IPS-18a (cell line): ENCODE measurements around the gene KNSTRN.

Experiments used
- H3K27ac ChIP-seq: one replicate; pipeline ENCODE4 v1.5.1; 2013; ENCODE audit warnings: low read length
- H3K27me3 ChIP-seq: one replicate; pipeline ENCODE4 v1.6.1; 2013; ENCODE audit warnings: mild to moderate bottlenecking, low read length; ENCODE audit not compliant: control insufficient read depth, insufficient read depth
- H3K36me3 ChIP-seq: one replicate; pipeline ENCODE4 v1.6.1; 2013; ENCODE audit warnings: low read depth, low read length; ENCODE audit not compliant: control insufficient read depth
- H3K4me1 ChIP-seq: one replicate; pipeline ENCODE4 v1.6.1; 2013; ENCODE audit warnings: low read depth, low read length; ENCODE audit not compliant: control insufficient read depth
- H3K4me3 ChIP-seq: one replicate; pipeline ENCODE4 v1.5.1; 2013; ENCODE audit warnings: low read length
- H3K9ac ChIP-seq: one replicate; pipeline ENCODE4 v1.6.1; 2013; ENCODE audit warnings: mild to moderate bottlenecking, low read length, moderate library complexity
- H3K9me3 ChIP-seq: one replicate; pipeline ENCODE4 v1.6.1; 2013; ENCODE audit warnings: low read depth, low read length; ENCODE audit not compliant: control insufficient read depth

Gene KNSTRN

GRCh38 chr15:40382580-40383456 is at the start of gene KNSTRN:
KNSTRN (plus strand) TSS chr15:40382721; CDS start chr15:40382836, 115 bp downstream.
- peak within 1 kb of the TSS; percentile 77 for H3K9ac ChIP-seq
- H3K36me3 ChIP-seq = peaks cover 17% of the 10 kb centered on the region
- H3K9me3 ChIP-seq = no peaks in the 10 kb centered on the region
- H3K4me1 ChIP-seq = peaks cover 3% of the 10 kb centered on the region
- no peaks in the 10 kb centered on the region for H3K27me3 ChIP-seq
- peak within 1 kb of the TSS; percentile 87 for H3K27ac ChIP-seq
- H3K4me3 ChIP-seq = peak within 1 kb of the TSS; percentile 87

- Histone ChIP-seq H3K9ac (no peak overlapping the region), H3K4me1 (peaks cover 1% of the 10 kb centered on the region), H3K27ac (no peak overlapping the region)
These were observed 48.5 kb upstream of the KNSTRN start for GRCh38 chr15:40333922-40334492.

GRCh38 chr15:40334541-40334940 is 48.0 kb upstream of the KNSTRN start:
- Histone ChIP-seq H3K4me3 (no peak overlapping the region), H3K9me3 (no peaks in the 10 kb centered on the region), H3K27ac (no peak overlapping the region), H3K27me3 (peaks cover 6% of the 10 kb centered on the region), H3K9ac (no peak overlapping the region), H3K4me1 (no peaks in the 10 kb centered on the region), H3K36me3 (no peaks in the 10 kb centered on the region)

More at GRCh38 chr15:40333922-40334492, 48.5 kb upstream of the KNSTRN start:
- peaks cover 6% of the 10 kb centered on the region for H3K27me3 ChIP-seq
- no peaks in the 10 kb centered on the region for H3K36me3 ChIP-seq
- H3K9me3 ChIP-seq = no peaks in the 10 kb centered on the region
- no peak overlapping the region for H3K4me3 ChIP-seq

- Histone ChIP-seq H3K9me3 (no peaks in the 10 kb centered on the region), H3K27ac (no peak overlapping the region), H3K4me1 (no peaks in the 10 kb centered on the region), H3K27me3 (peaks cover 6% of the 10 kb centered on the region), H3K9ac (no peak overlapping the region), H3K4me3 (no peak overlapping the region), H3K36me3 (no peaks in the 10 kb centered on the region)
These were observed 47.4 kb upstream of the KNSTRN start for GRCh38 chr15:40334941-40335795.

GRCh38 chr15:40335938-40336743 is 46.4 kb upstream of the KNSTRN start:
- Histone ChIP-seq H3K27me3 (peaks cover 6% of the 10 kb centered on the region), H3K4me1 (no peaks in the 10 kb centered on the region), H3K4me3 (no peak overlapping the region), H3K9me3 (no peaks in the 10 kb centered on the region), H3K36me3 (no peaks in the 10 kb centered on the region), H3K9ac (no peak overlapping the region), H3K27ac (no peak overlapping the region)

- Histone ChIP-seq H3K9me3 (no peaks in the 10 kb centered on the region), H3K27ac (no peak overlapping the region), H3K9ac (no peak overlapping the region), H3K4me3 (no peak overlapping the region), H3K27me3 (peaks cover 6% of the 10 kb centered on the region), H3K4me1 (no peaks in the 10 kb centered on the region), H3K36me3 (no peaks in the 10 kb centered on the region)
These were observed 45.8 kb upstream of the KNSTRN start for GRCh38 chr15:40336744-40337122.

GRCh38 chr15:40337597-40337996 is 44.9 kb upstream of the KNSTRN start:
- Histone ChIP-seq H3K9ac (no peak overlapping the region), H3K4me3 (no peak overlapping the region)

GRCh38 chr15:40338041-40338657 is 44.4 kb upstream of the KNSTRN start:
- H3K27me3 ChIP-seq = peaks cover 6% of the 10 kb centered on the region
- H3K4me1 ChIP-seq = no peaks in the 10 kb centered on the region
- no peak overlapping the region for H3K27ac ChIP-seq
- H3K9me3 ChIP-seq = no peaks in the 10 kb centered on the region
- no peaks in the 10 kb centered on the region for H3K36me3 ChIP-seq
- no peak overlapping the region for H3K4me3 ChIP-seq
- no peak overlapping the region for H3K9ac ChIP-seq

More at GRCh38 chr15:40337597-40337996, 44.9 kb upstream of the KNSTRN start:
- Histone ChIP-seq H3K36me3 (no peaks in the 10 kb centered on the region), H3K27me3 (peaks cover 6% of the 10 kb centered on the region), H3K9me3 (no peaks in the 10 kb centered on the region), H3K27ac (no peak overlapping the region), H3K4me1 (no peaks in the 10 kb centered on the region)

- H3K27me3 ChIP-seq = peaks cover 6% of the 10 kb centered on the region
- no peaks in the 10 kb centered on the region for H3K36me3 ChIP-seq
- H3K27ac ChIP-seq = no peak overlapping the region
- no peak overlapping the region for H3K4me3 ChIP-seq
- no peak overlapping the region for H3K9ac ChIP-seq
- no peaks in the 10 kb centered on the region for H3K4me1 ChIP-seq
- no peaks in the 10 kb centered on the region for H3K9me3 ChIP-seq
These were observed 43.5 kb upstream of the KNSTRN start for GRCh38 chr15:40338921-40339620.

GRCh38 chr15:40339621-40339945 is 42.9 kb upstream of the KNSTRN start:
- no peaks in the 10 kb centered on the region for H3K36me3 ChIP-seq
- H3K9me3 ChIP-seq = no peaks in the 10 kb centered on the region
- no peak overlapping the region for H3K27ac ChIP-seq
- no peak overlapping the region for H3K9ac ChIP-seq
- H3K27me3 ChIP-seq = peaks cover 6% of the 10 kb centered on the region
- no peaks in the 10 kb centered on the region for H3K4me1 ChIP-seq
- no peak overlapping the region for H3K4me3 ChIP-seq
